Measurements from ENCODE around the gene LRG1.
"Not testable (repeated sequence)": the region's sequence is repeated elsewhere in the genome, so short reads cannot be mapped to it uniquely, and the experiment has no call there.

LRG1 gene

GRCh38 chr19:4576016-4576933, 36.4 kb upstream of the LRG1 start:
- DNase-seq (ENCODE audit: low read depth in 2 of 2, low spot score in 1 of 2) = peak; percentile 31 to 56

GRCh38 chr19:4575267-4576015, 35.6 kb upstream of the LRG1 start:
- DNase-seq (ENCODE audit: low read depth in 2 of 2, low spot score in 1 of 2) = no peak

GRCh38 chr19:4573682-4574081, 33.8 kb upstream of the LRG1 start:
- no peak for DNase-seq (ENCODE audit: low read depth in 2 of 2, low spot score in 1 of 2)

- DNase-seq (ENCODE audit: low read depth in 2 of 2, low spot score in 1 of 2) = no peak
Measured at GRCh38 chr19:4571305-4571917, 31.6 kb upstream of the LRG1 start.

GRCh38 chr19:4570916-4571304, 31.1 kb upstream of the LRG1 start:
- DNase-seq (ENCODE audit: low read depth in 2 of 2, low spot score in 1 of 2) = no peak

GRCh38 chr19:4570402-4570801, 30.6 kb upstream of the LRG1 start:
- no peak for DNase-seq (ENCODE audit: low read depth in 2 of 2, low spot score in 1 of 2)

- DNase-seq (ENCODE audit: low read depth in 2 of 2, low spot score in 1 of 2) = no peak
Measured at GRCh38 chr19:4568886-4569285, 29.1 kb upstream of the LRG1 start.

GRCh38 chr19:4567584-4568071, 27.8 kb upstream of the LRG1 start:
- DNase-seq (ENCODE audit: low read depth in 2 of 2, low spot score in 1 of 2) = peak; percentile 11 to 33

- DNase-seq (ENCODE audit: low read depth in 2 of 2, low spot score in 1 of 2) = no peak
Measured at GRCh38 chr19:4566402-4567051, 26.7 kb upstream of the LRG1 start.

- not testable (repeated sequence) for DNase-seq (ENCODE audit: low read depth in 2 of 2, low spot score in 1 of 2)
Measured at GRCh38 chr19:4563562-4563961, 23.7 kb upstream of the LRG1 start.

GRCh38 chr19:4562085-4562484, 22.2 kb upstream of the LRG1 start:
- DNase-seq (ENCODE audit: low read depth in 2 of 2, low spot score in 1 of 2) = not testable (repeated sequence)

GRCh38 chr19:4559569-4559968, 19.7 kb upstream of the LRG1 start, which contains the start of gene SEMA6B:
Gene SEMA6B, minus strand, starts transcription at chr19:4559684. Its CDS starts 1,227 bp downstream, at chr19:4558457.
- no peak for DNase-seq (ENCODE audit: low read depth in 2 of 2, low spot score in 1 of 2)

- no peak for DNase-seq (ENCODE audit: low read depth in 2 of 2, low spot score in 1 of 2)
Measured at GRCh38 chr19:4557971-4558941, 18.4 kb upstream of the LRG1 start.

GRCh38 chr19:4557144-4557970, 17.5 kb upstream of the LRG1 start:
- DNase-seq (ENCODE audit: low read depth in 2 of 2, low spot score in 1 of 2) = no peak

GRCh38 chr19:4556597-4557127, 16.8 kb upstream of the LRG1 start:
- DNase-seq (ENCODE audit: low read depth in 2 of 2, low spot score in 1 of 2) = no peak

- no peak for DNase-seq (ENCODE audit: low read depth in 2 of 2, low spot score in 1 of 2)
Measured at GRCh38 chr19:4555657-4556561, 16.1 kb upstream of the LRG1 start.

- no peak for DNase-seq (ENCODE audit: low read depth in 2 of 2, low spot score in 1 of 2)
Measured at GRCh38 chr19:4554717-4555116, 14.9 kb upstream of the LRG1 start.

- DNase-seq (ENCODE audit: low read depth in 2 of 2, low spot score in 1 of 2) = no peak
Measured at GRCh38 chr19:4553775-4554174, 13.9 kb upstream of the LRG1 start.

All from stimulated activated CD8-positive, alpha-beta memory T cell treated with anti-CD3 and anti-CD28 coated beads, Interleukin-4, amount 100 ng/mL, for 4 hours (primary cell).